ENCODE data around the gene EFCAB7.
A peak's percentile ranks its signal among the peaks of the same experiment; 100 is the strongest.
"Not testable (repeated sequence)": the region's sequence is repeated elsewhere in the genome, so short reads cannot be mapped to it uniquely, and the experiment has no call there.

The EFCAB7 gene

GRCh38 chr1:63555480-63555879 lies 32.2 kb downstream of the EFCAB7 start:
- no peak for DNase-seq (ENCODE audit: low read depth)

DNA sequence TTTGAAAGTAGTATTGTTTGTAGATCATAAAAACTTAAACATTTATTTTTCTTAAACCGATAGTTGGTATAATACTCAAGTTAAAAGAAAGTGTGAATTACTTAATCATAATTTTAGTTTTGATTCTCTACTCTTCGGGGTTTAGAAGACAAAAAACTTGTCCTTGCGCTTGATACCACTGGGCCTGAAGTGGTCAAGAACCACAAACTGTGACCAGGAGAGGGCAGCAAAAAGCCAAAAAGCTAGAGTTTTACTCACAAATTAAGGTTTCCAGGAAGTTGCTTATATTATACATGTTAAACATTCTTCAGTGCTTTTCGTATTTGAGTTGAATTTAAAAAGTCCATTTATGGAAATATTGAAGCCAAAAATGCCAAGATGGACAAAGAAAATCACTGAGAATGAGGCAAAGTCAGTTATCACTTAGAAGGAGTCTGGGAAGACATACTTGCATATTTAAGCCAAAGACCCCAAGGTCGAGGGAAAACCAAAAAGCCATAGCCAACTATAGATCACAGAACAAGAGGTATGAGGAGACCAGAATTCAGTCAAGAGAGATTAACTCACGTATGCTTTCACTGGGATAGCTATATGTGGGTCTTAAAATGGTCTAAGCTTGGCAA lies 34.2 kb downstream of the EFCAB7 start:
- DNase-seq (ENCODE audit: low read depth): no peak

GRCh38 chr1:63559357-63559756 lies 36.0 kb downstream of the EFCAB7 start:
- no peak for DNase-seq (ENCODE audit: low read depth)

DNA sequence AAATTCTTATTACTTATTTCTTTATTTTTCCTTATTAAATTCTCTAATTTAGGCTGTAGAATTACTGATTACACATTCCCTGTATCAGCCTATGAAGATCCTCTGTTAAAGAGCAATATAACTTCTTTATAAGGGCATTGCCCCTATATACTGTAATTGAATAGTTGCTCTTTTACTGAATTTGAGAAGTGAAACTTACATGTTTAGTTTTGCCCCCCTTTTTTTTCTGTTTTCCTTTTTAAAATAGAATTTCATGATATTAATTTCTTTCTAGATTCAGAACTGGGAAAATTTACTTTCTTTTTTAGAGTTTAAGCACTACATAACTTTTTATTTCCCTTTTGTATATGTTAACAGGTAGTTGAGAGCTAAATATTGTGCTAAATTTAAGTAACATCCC lies 40.4 kb downstream of the EFCAB7 start:
- no peak for DNase-seq (ENCODE audit: low read depth)

GRCh38 chr1:63569068-63569467 lies 45.7 kb downstream of the EFCAB7 start:
- no peak for DNase-seq (ENCODE audit: low read depth)

- DNase-seq (ENCODE audit: low read depth): no peak
These were observed 46.5 kb downstream of the EFCAB7 start for GRCh38 chr1:63569640-63570316.

DNA sequence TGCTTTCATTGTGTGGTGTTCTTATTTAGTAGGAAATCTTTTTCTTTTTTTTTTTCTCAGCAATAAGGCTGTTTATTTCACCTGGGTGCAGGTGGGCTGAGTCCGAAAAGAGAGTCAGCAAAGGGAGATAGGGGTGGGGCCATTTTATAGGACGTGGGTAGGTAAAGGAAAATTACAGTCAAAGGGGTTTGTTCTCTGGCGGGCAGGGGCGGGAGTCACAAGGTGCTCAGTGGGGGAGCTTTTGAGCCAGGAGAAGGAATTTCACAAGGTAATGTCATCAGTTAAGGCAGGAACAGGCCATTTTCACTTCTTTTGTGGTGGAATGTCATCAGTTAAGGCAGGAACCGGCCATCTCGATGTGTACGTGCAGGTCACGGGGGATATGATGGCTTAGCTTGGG lies 49.4 kb downstream of the EFCAB7 start:
- not testable (repeated sequence) for DNase-seq (ENCODE audit: low read depth)

- DNase-seq (ENCODE audit: low read depth): not testable (repeated sequence)
These were observed 51.0 kb downstream of the EFCAB7 start for GRCh38 chr1:63574203-63574796.

DNA sequence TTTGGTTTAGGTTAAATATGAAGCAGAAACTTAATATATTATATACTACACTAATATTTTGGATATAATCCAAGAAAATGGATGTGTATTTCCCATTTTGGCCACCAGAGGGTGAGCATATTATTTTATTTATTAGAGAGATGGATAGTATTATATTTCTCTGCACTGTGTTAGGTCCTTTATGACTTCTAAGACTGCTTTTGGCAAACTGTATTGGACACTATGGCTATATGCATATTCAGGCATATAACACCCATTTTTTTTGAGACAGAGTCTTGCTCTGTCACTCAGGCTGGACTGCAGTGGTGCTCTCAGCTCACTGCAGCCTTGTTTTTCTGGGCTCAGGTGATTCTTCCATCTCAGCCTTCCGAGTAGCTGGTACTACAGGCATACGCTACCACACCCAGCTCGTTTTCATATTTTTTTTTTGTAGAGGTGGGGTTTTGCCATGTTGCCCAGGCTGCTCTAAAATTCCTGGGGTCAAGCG lies 52.1 kb downstream of the EFCAB7 start:
- peak; percentile 30 for DNase-seq (ENCODE audit: low read depth)

DNA sequence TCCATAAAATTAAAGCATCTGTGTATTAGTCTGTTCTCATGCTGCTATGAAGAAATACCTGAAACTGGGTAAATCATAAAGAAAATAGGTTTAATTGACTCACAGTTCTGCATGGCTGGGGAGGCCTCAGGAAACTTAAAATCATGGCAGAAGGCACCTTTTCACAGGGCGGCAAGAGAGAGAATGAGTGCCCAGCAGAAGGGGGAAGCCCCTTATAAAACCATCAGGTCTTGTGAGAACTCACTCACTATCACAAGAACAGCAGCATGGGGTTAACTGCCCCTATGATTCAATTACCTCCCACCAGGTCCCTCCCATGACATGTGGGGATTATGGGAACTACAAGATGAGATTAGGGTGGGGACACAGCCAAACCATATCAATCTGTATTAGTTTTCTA lies 63.0 kb downstream of the EFCAB7 start:
- DNase-seq (ENCODE audit: low read depth): not testable (repeated sequence)

DNA sequence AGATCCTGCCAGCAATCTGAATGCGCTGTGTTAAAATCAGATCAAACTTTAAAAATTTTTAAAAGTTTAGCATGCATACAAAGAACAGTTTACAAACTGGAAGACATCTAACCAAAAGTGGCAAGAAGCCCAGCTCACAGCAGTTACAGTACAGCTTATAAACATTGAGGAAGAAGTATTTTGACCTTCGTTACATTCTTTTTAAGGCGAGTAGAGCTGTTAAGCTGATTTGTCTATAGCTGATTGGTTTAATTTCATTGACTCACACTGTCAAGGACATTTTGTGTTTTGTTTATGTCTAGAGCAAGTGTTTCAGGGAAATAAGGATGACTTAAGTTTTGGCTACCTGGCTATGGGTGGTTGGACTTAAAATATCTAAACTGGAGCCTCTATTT lies 66.8 kb downstream of the EFCAB7 start:
- DNase-seq (ENCODE audit: low read depth): no peak

DNA sequence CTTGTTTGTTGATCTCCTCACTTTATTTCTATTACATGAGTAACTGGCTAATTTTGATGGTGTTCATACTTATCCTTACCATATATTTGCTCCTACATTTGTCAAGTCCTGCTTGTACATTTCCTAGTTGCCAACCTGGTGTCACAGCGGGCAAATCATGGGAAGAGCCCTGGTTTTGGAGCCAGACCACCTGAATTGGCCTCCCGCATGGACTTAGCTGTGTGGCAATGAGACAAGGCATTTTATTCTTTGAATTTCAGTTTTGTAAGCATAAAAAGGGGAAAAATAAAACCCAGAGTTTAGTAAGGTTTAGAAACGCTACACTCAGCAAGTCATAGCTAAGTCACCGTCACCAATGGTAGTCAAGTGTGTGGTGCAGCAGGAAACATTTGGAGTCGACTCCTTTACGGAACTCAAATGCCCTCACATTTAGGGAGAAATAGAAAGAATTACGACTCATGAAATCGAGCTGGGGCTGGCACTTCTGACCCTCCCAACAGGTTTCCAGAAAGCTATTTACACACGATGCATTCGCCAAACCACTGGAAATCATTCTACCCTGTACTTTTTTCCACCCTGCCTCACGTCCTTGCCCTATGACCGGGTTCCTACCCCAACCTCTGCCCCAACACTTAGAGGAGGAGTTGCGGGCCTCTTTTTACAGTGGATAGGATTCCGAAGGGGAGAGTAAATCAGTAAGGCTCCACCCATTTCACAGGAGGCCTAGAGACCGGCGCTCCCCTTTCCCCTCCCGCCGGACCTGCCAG lies 69.4 kb downstream of the EFCAB7 start:
- no peak for DNase-seq (ENCODE audit: low read depth)

DNA sequence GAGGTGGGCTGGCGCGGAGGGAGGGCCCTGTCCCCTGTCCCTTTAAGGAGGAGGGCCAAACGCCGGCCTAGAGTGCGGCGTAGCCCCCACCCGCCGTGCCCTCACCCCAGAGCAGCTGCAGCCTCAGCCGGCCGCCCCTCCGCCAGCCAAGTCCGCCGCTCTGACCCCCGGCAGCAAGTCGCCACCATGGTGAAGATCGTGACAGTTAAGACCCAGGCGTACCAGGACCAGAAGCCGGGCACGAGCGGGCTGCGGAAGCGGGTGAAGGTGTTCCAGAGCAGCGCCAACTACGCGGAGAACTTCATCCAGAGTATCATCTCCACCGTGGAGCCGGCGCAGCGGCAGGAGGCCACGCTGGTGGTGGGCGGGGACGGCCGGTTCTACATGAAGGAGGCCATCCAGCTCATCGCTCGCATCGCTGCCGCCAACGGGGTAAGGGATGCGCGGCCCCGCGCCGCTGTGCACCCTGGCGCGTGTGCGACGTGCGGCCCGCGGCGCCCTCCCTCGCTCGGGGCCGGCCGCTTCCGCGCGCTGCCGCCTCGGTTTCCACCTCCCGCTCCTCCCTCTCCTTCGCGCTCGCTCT lies 70.1 kb downstream of the EFCAB7 start, which contains the start of gene PGM1:
PGM1 (plus strand) TSS at position 109 of the 583 bp plus-strand sequence; CDS start at position 187, 78 bp downstream.
- DNase-seq (ENCODE audit: low read depth): peak; percentile 51

DNA sequence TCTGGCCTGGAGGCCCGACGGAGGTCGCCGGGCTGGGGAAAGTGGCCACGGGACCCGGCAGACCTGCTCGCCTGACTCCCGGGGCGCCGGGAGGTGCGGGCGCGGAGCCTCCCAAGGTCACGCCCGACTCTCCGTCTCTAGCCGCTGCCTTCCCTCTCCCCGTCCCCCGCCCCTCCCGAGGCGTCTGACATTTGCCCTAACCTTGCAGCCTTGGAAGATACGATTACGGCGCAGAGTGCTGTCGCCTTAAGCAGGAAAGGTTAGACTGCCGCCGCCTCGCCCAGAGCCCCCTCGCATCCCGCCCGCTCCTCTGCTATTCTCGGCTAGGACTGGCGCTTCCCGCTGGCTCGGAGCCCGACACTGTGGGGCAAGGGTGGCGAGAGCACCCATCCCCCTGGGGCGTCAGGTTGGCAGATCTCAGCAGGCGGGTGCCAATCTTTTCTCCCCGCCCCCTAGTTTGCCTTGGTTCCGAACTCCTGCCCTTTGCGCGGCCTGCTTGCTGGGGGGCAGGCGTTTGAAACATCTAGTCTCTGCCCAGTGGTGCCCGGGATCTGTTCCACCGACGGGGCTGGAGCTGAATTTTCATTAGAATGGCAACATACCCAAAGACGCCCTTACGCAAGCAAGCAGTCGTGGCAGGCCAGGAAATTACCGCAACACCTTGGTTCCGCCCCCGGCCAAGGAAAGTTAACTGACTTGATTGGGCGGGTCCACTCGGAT lies 70.7 kb downstream of the EFCAB7 start:
- peak; percentile 52 for DNase-seq (ENCODE audit: low read depth)

GRCh38 chr1:63595435-63595834 lies 72.1 kb downstream of the EFCAB7 start:
- DNase-seq (ENCODE audit: low read depth): no peak

- no peak for DNase-seq (ENCODE audit: low read depth)
These were observed 76.5 kb downstream of the EFCAB7 start for GRCh38 chr1:63599799-63600198.

DNA sequence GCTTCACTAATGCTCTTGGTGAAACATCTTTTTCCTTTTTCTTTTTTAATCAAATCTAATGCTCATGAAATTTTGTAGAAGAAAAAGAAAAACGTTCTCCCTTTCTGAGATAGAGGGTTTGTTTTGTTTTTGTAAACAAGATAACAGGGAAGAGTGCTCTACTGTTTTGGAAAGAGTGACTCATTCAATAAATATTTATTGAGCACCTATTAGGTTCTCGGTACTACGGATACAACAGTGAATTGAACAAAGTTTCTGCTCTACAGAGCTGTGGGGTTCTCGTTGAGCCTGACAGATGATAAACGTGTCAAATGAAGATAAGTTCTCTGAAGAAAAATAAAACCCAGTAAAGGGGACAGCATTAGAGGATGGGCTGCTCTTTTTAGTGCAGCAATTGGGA lies 76.9 kb downstream of the EFCAB7 start:
- DNase-seq (ENCODE audit: low read depth): no peak

DNA sequence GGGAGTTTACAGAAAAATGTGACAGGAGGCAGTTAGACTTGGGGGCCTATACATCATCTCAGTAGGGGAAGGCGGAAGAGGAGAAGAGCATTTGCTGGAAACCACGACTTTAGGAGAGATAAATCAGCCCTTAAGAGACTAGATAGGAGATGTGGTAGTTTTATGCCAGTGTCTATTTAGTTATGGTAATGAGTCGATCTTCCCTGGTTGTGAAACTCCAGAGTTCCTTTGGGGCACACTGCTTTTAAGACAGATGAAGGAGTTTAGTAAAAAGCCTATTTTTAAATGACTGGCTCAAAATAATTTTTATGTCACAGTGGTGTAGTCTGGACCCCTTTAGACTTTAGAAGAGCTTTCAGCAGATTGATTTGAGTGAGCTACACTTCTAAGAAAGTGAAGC lies 77.7 kb downstream of the EFCAB7 start:
- no peak for DNase-seq (ENCODE audit: low read depth)

- DNase-seq (ENCODE audit: low read depth): no peak
These were observed 78.1 kb downstream of the EFCAB7 start for GRCh38 chr1:63601463-63601862.

DNA sequence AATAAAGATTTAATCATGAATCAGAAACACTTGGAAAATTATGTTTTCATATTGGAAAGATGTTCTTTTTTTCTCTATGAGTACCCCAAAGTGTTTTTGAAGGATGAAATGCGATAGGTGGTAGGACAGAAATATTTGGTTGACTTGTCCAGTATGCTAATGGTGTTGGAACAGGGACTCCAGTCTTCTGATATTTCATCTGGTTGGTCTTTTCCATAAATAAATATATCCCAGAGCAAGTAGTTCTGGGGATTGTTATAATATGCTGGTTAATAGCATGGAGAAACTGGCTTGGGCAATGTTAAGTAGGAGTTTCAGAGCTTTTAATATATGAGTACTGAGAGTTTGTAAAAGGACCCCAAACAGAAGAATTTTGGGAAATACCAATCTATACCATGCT lies 78.6 kb downstream of the EFCAB7 start:
- no peak for DNase-seq (ENCODE audit: low read depth)

DNA sequence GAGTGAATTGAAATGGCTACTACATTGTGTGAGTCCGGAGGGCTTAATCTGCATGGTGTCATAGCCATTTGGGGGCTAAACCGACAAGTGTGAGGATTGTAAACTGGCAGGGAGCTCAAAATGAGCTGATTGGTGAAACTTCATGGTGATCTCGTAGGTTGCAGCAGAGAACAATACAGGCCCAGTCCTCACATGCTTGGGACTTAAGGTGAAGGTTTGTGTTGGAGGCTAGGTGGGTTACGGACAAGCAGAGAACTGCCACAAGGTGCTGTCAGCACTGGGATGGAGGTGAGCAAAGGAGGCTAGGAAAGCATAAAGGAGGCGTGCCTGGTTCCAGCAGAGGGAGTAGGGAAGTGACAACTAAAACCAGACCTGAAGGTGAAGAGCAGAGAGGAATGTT lies 79.3 kb downstream of the EFCAB7 start:
- DNase-seq (ENCODE audit: low read depth): no peak

- no peak for DNase-seq (ENCODE audit: low read depth)
These were observed 80.5 kb downstream of the EFCAB7 start for GRCh38 chr1:63603810-63604209.

Data from HS-5 (cell line).